ENCODE results near the gene RARRES1. TPM values are rescaled to one million over a fixed set of nuclear protein-coding genes. Genes with fewer than 3 reads are reported as not detected.

The RARRES1 gene
- total RNA-seq, 1 experiment from 2014 or later = 20.5 TPM

GRCh38 chr3:158718490-158719170, 13.6 kb downstream of the RARRES1 start:
- Histone ChIP-seq H3K4me1 (replicated peaks; ENCODE audit: insufficient read depth) (peaks cover 75% of the 10 kb centered on the region), H4K20me1 (ENCODE audit: insufficient read depth) (no peaks in the 10 kb centered on the region), H3K36me3 (ENCODE audit: low read depth) (peaks cover 17% of the 10 kb centered on the region), H3K79me2 (ENCODE audit: low read depth) (peaks cover 69% of the 10 kb centered on the region), H3K4me2 (peak overlapping the region; percentile 44), H3K9me2 (ENCODE audit: insufficient read depth) (no peaks in the 10 kb centered on the region), H3F3A (ENCODE audit: insufficient read depth, low read depth) (peaks cover 66% of the 10 kb centered on the region), H3K9me3 (ENCODE audit: insufficient read depth, low read depth) (peaks cover 3% of the 10 kb centered on the region; the same call in 1 of the 2 replicates), H3K4me3 (no peak overlapping the region; the same call in 1 of the 2 replicates), H3K27ac (peak overlapping the region; percentile 72), H2AFZ (no peak overlapping the region), H3K27me3 (ENCODE audit: insufficient read depth, low read depth) (no peaks in the 10 kb centered on the region)
- DNase-seq = peak; percentile 87 to 99
- intact Hi-C loops (cut with micrococcal nuclease; ENCODE audit: unreplicated experiment) = no loop called here
- POLR2A ChIA-PET (ENCODE audit: unreplicated experiment) = interaction anchor here (0.5 to 0.8 kb wide), 7 partner anchors 9 to 1123 kb away, joined by 3 to 19 read pairs (median 5); partner anchors contain the start of genes GFM1 and MLF1
- TF ChIP-seq CTCF (conservative IDR thresholded peaks at IDR 0.05) (no peak), EZH2 (IDR thresholded peaks at IDR 0.05; ENCODE audit: low read depth) (no peak)
- BruUV-seq (replicated peaks) = no TSS peak
- CTCF ChIA-PET = interaction anchor here (1.2 kb wide), 1 partner anchor 71 kb away, joined by 11 read pairs; no protein-coding TSS in a partner anchor

GRCh38 chr3:158717576-158717975, 14.7 kb downstream of the RARRES1 start:
- peak in 1 of 2 experiments; percentile 1 for DNase-seq
- H3K4me1 ChIP-seq (replicated peaks; ENCODE audit: insufficient read depth) = peaks cover 65% of the 10 kb centered on the region
- H3F3A ChIP-seq (ENCODE audit: insufficient read depth, low read depth) = peaks cover 59% of the 10 kb centered on the region
- no peaks in the 10 kb centered on the region for H3K27me3 ChIP-seq (ENCODE audit: insufficient read depth, low read depth)
- ChIA-PET POLR2A (ENCODE audit: unreplicated experiment) (no interaction called here), CTCF (no interaction called here)
- TF ChIP-seq EZH2 (IDR thresholded peaks at IDR 0.05; ENCODE audit: low read depth) (no peak), CTCF (conservative IDR thresholded peaks at IDR 0.05) (no peak)
- no peaks in the 10 kb centered on the region for H4K20me1 ChIP-seq (ENCODE audit: insufficient read depth)
- no peak overlapping the region for H3K4me3 ChIP-seq
- no TSS peak for BruUV-seq (replicated peaks)
- H3K4me2 ChIP-seq = 0 out of 2 replicates have a peak overlapping the region, but pooled peaks have one; percentile 30
- intact Hi-C loops (cut with micrococcal nuclease; ENCODE audit: unreplicated experiment) = no loop called here
- H2AFZ ChIP-seq = no peak overlapping the region
- peaks cover 72% of the 10 kb centered on the region for H3K79me2 ChIP-seq (ENCODE audit: low read depth)
- H3K9me3 ChIP-seq (ENCODE audit: insufficient read depth, low read depth) = peaks cover 3% of the 10 kb centered on the region; the same call in 1 of the 2 replicates
- peaks cover 22% of the 10 kb centered on the region for H3K36me3 ChIP-seq (ENCODE audit: low read depth)
- peak overlapping the region; percentile 72; the same call in 1 of the 2 replicates for H3K27ac ChIP-seq
- H3K9me2 ChIP-seq (ENCODE audit: insufficient read depth) = no peaks in the 10 kb centered on the region

- peak in 1 of 2 experiments; percentile 32 for DNase-seq
- Histone ChIP-seq H4K20me1 (ENCODE audit: insufficient read depth) (no peaks in the 10 kb centered on the region; the same call in 1 of the 2 replicates), H2AFZ (no peak overlapping the region), H3K4me2 (no peak overlapping the region), H3K4me3 (no peak overlapping the region), H3F3A (ENCODE audit: insufficient read depth, low read depth) (peaks cover 39% of the 10 kb centered on the region), H3K4me1 (replicated peaks; ENCODE audit: insufficient read depth) (peaks cover 26% of the 10 kb centered on the region), H3K36me3 (ENCODE audit: low read depth) (peaks cover 28% of the 10 kb centered on the region), H3K27ac (no peak overlapping the region), H3K27me3 (ENCODE audit: insufficient read depth, low read depth) (no peaks in the 10 kb centered on the region), H3K79me2 (ENCODE audit: low read depth) (peaks cover 37% of the 10 kb centered on the region), H3K9me3 (ENCODE audit: insufficient read depth, low read depth) (no peaks in the 10 kb centered on the region), H3K9me2 (ENCODE audit: insufficient read depth) (no peaks in the 10 kb centered on the region)
- CTCF ChIA-PET = no interaction called here
- BruUV-seq (replicated peaks) = no TSS peak
- intact Hi-C loops (cut with micrococcal nuclease; ENCODE audit: unreplicated experiment) = no loop called here
- POLR2A ChIA-PET (ENCODE audit: unreplicated experiment) = no interaction called here
- TF ChIP-seq CTCF (conservative IDR thresholded peaks at IDR 0.05) (no peak), EZH2 (IDR thresholded peaks at IDR 0.05; ENCODE audit: low read depth) (no peak)
These were observed 19.2 kb downstream of the RARRES1 start for GRCh38 chr3:158713094-158713499.
